DND-41 (cell line): ENCODE results near the gene GAS7.

ENCODE experiments used
- CTCF ChIP-seq: IDR thresholded peaks from 2 replicates; pipeline ENCODE4 v1.5.1; 2012; ENCODE audit warnings: borderline replicate concordance, low read length, moderate library complexity, mild to moderate bottlenecking; ENCODE audit not compliant: poor library complexity, severe bottlenecking; ENCODE audit errors: extremely low read depth
- EZH2 ChIP-seq: IDR thresholded peaks from 3 replicates; pipeline ENCODE4 v1.6.1; 2012; ENCODE audit warnings: borderline replicate concordance, low read depth, mild to moderate bottlenecking, moderate library complexity, low read length, inconsistent platforms; ENCODE audit not compliant: severe bottlenecking

- TF ChIP-seq CTCF, result no peak
- TF ChIP-seq EZH2, result no peak
Measured at GRCh38 chr17:9994761-9995160, 203.6 kb downstream of the GAS7 start.
